Mesendoderm (in vitro differentiated cells): ENCODE measurements around the gene TSPAN6.

Experiments
- DNase-seq: peaks from one replicate; pipeline ENCODE4 v3.0.0; 2013
- H2AK5ac ChIP-seq: 2 replicates; pipeline ENCODE4 v1.6.1; 2013; ENCODE audit warnings: low read length, inconsistent platforms
- H2BK120ac ChIP-seq: 2 replicates; pipeline ENCODE4 v1.6.1; 2013; ENCODE audit warnings: low read depth, mild to moderate bottlenecking, low read length, moderate library complexity, mixed read lengths
- H2BK15ac ChIP-seq: replicated peaks from 2 replicates; pipeline ENCODE4 v1.6.1; 2013; ENCODE audit warnings: low read depth, mild to moderate bottlenecking, moderate library complexity
- H2BK5ac ChIP-seq: 2 replicates; pipeline ENCODE4 v1.6.1; 2013; ENCODE audit warnings: low read length, inconsistent platforms
- H3K18ac ChIP-seq: 2 replicates; pipeline ENCODE4 v1.6.1; 2013; ENCODE audit warnings: mild to moderate bottlenecking, low read length, mixed read lengths
- H3K23ac ChIP-seq: one replicate; pipeline ENCODE4 v1.6.1; 2013; ENCODE audit warnings: low read length
- H3K27ac ChIP-seq: 2 replicates; pipeline ENCODE4 v1.5.1; 2013; ENCODE audit warnings: low read depth, mild to moderate bottlenecking, inconsistent platforms, low read length, moderate library complexity
- H3K27me3 ChIP-seq: 2 replicates; pipeline ENCODE4 v1.6.1; 2013; ENCODE audit warnings: low read length, control low read depth, mild to moderate bottlenecking, inconsistent platforms; ENCODE audit not compliant: insufficient read depth, poor library complexity
- H3K36me3 ChIP-seq: 2 replicates; pipeline ENCODE4 v1.6.1; 2013; ENCODE audit warnings: low read length, inconsistent platforms; ENCODE audit not compliant: control insufficient read depth, insufficient read depth
- H3K4ac ChIP-seq: one replicate; pipeline ENCODE4 v1.6.1; 2013; ENCODE audit warnings: low read depth, mild to moderate bottlenecking, low read length, moderate library complexity
- H3K4me1 ChIP-seq: 2 replicates; pipeline ENCODE4 v1.6.1; 2013; ENCODE audit warnings: low read depth, low read length, inconsistent platforms; ENCODE audit not compliant: control insufficient read depth
- H3K4me2 ChIP-seq: 2 replicates; pipeline ENCODE4 v1.6.1; 2013; ENCODE audit warnings: low read length
- H3K4me3 ChIP-seq: 2 replicates; pipeline ENCODE4 v1.5.1; 2013; ENCODE audit warnings: mild to moderate bottlenecking, low read length
- H3K56ac ChIP-seq: one replicate; pipeline ENCODE4 v1.6.1; 2013; ENCODE audit warnings: low read length
- H3K79me1 ChIP-seq: 2 replicates; pipeline ENCODE4 v1.6.1; 2013; ENCODE audit warnings: low read length, inconsistent platforms
- H3K79me2 ChIP-seq: 2 replicates; pipeline ENCODE4 v1.6.1; 2013; ENCODE audit warnings: mild to moderate bottlenecking, low read length; ENCODE audit not compliant: control insufficient read depth, insufficient read depth
- H3K9ac ChIP-seq: 2 replicates; pipeline ENCODE4 v1.6.1; 2013; ENCODE audit warnings: low read length, inconsistent platforms
- H4K5ac ChIP-seq: one replicate; pipeline ENCODE4 v1.6.1; 2013; ENCODE audit warnings: low read length
- H4K8ac ChIP-seq: one replicate; pipeline ENCODE4 v1.6.1; 2013; ENCODE audit warnings: low read depth, mild to moderate bottlenecking, control low read depth, low read length, moderate library complexity
- WGBS: extraction: QIAGEN DNeasy Blood & Tissue Kit; methylation state at CpG from one replicate; pipeline ENCODE4 v1.1.7; 2013; ENCODE audit warnings: low lambda C conversion rate, missing lambda C conversion rate; ENCODE audit not compliant: insufficient coverage; ENCODE audit errors: extremely low coverage; 5-methylcytosine and 5-hydroxymethylcytosine counted together

The TSPAN6 gene

GRCh38 chrX:100645106-100645505, 8.5 kb upstream of the TSPAN6 start:
- no peak for DNase-seq
- Histone ChIP-seq H2AK5ac (no peak overlapping the region), H3K4me3 (no peak overlapping the region)

GRCh38 chrX:100643956-100644860, 7.6 kb upstream of the TSPAN6 start, which contains the start of gene SRPX2:
SRPX2 (plus strand) TSS chrX:100644199; CDS start chrX:100646323, 2,124 bp downstream.
- H3K23ac ChIP-seq: no peak within 1 kb of the TSS
- no peak within 1 kb of the TSS for H3K4ac ChIP-seq
- no peaks in the 10 kb centered on the region for H3K27me3 ChIP-seq
- no peak within 1 kb of the TSS for H2BK5ac ChIP-seq
- H3K4me2 ChIP-seq: no peak within 1 kb of the TSS
- no peak within 1 kb of the TSS for H4K5ac ChIP-seq
- H3K56ac ChIP-seq: no peak within 1 kb of the TSS
- H3K79me2 ChIP-seq: no peaks in the 10 kb centered on the region
- H3K36me3 ChIP-seq: no peaks in the 10 kb centered on the region
- H3K4me1 ChIP-seq: no peaks in the 10 kb centered on the region
- H2BK15ac ChIP-seq: no peak within 1 kb of the TSS
- H3K79me1 ChIP-seq: no peaks in the 10 kb centered on the region
- no peak within 1 kb of the TSS for H2BK120ac ChIP-seq
- H3K9ac ChIP-seq: no peak within 1 kb of the TSS
- no peak within 1 kb of the TSS for H3K18ac ChIP-seq
- H4K8ac ChIP-seq: no peak within 1 kb of the TSS
- WGBS: no CpG with 5 or more reads among the region's 11 CpGs
- H3K27ac ChIP-seq: no peak within 1 kb of the TSS
- DNase-seq: no peak
- no peak within 1 kb of the TSS for H3K4me3 ChIP-seq
- no peak within 1 kb of the TSS for H2AK5ac ChIP-seq

More at GRCh38 chrX:100645106-100645505, 8.5 kb upstream of the TSPAN6 start:
- Histone ChIP-seq H3K18ac (no peak overlapping the region), H2BK120ac (no peak overlapping the region), H3K56ac (no peak overlapping the region), H3K4ac (no peak overlapping the region), H2BK15ac (no peak overlapping the region), H3K4me1 (no peaks in the 10 kb centered on the region), H3K9ac (no peak overlapping the region), H3K36me3 (no peaks in the 10 kb centered on the region), H2BK5ac (no peak overlapping the region), H3K79me2 (no peaks in the 10 kb centered on the region), H4K8ac (no peak overlapping the region), H4K5ac (no peak overlapping the region), H3K27ac (no peak overlapping the region), H3K79me1 (no peaks in the 10 kb centered on the region), H3K27me3 (no peaks in the 10 kb centered on the region), H3K23ac (no peak overlapping the region), H3K4me2 (no peak overlapping the region)
- no CpG with 5 or more reads among the region's 4 CpGs for whole genome bisulfite sequencing

GRCh38 chrX:100643212-100643611, 6.6 kb upstream of the TSPAN6 start:
- Histone ChIP-seq H3K9ac (no peak overlapping the region), H3K27ac (no peak overlapping the region), H3K4me3 (no peak overlapping the region), H4K5ac (no peak overlapping the region), H3K23ac (no peak overlapping the region), H3K18ac (no peak overlapping the region), H3K4me2 (no peak overlapping the region), H3K79me1 (no peaks in the 10 kb centered on the region), H3K27me3 (no peaks in the 10 kb centered on the region), H3K4me1 (no peaks in the 10 kb centered on the region), H4K8ac (no peak overlapping the region), H3K79me2 (no peaks in the 10 kb centered on the region), H3K56ac (no peak overlapping the region), H2BK5ac (no peak overlapping the region), H2BK120ac (no peak overlapping the region), H3K4ac (no peak overlapping the region), H2AK5ac (no peak overlapping the region), H3K36me3 (no peaks in the 10 kb centered on the region), H2BK15ac (no peak overlapping the region)
- WGBS: no CpG with 5 or more reads among the region's 11 CpGs
- DNase-seq: no peak

GRCh38 chrX:100642290-100642689, 5.7 kb upstream of the TSPAN6 start:
- Histone ChIP-seq H4K8ac (no peak overlapping the region), H3K4me3 (no peak overlapping the region), H4K5ac (no peak overlapping the region), H3K23ac (no peak overlapping the region), H2BK5ac (no peak overlapping the region), H3K56ac (no peak overlapping the region), H2AK5ac (no peak overlapping the region), H3K27ac (no peak overlapping the region), H3K9ac (no peak overlapping the region), H3K4me2 (no peak overlapping the region), H3K4ac (no peak overlapping the region), H2BK120ac (no peak overlapping the region), H2BK15ac (no peak overlapping the region), H3K18ac (no peak overlapping the region), H3K27me3 (no peaks in the 10 kb centered on the region), H3K4me1 (no peaks in the 10 kb centered on the region), H3K36me3 (no peaks in the 10 kb centered on the region), H3K79me1 (no peaks in the 10 kb centered on the region), H3K79me2 (no peaks in the 10 kb centered on the region)
- 100% methylated on average over 1 of the region's 3 CpGs for WGBS
- peak; percentile 77 for DNase-seq

- no peaks in the 10 kb centered on the region for H3K79me1 ChIP-seq
- H4K8ac ChIP-seq: no peak overlapping the region
- H3K27ac ChIP-seq: peak overlapping the region; percentile 49
- no peaks in the 10 kb centered on the region for H3K79me2 ChIP-seq
- H3K9ac ChIP-seq: peak overlapping the region; percentile 79
- no CpG with 5 or more reads among the region's 8 CpGs for WGBS
- H3K4me3 ChIP-seq: peak overlapping the region; percentile 72
- H4K5ac ChIP-seq: no peak overlapping the region
- H2BK15ac ChIP-seq: no peak overlapping the region
- no peaks in the 10 kb centered on the region for H3K4me1 ChIP-seq
- peak overlapping the region; percentile 82 for H3K56ac ChIP-seq
- H3K4me2 ChIP-seq: peak overlapping the region; percentile 48
- DNase-seq: no peak
- H2BK5ac ChIP-seq: no peak overlapping the region
- no peak overlapping the region for H2AK5ac ChIP-seq
- no peaks in the 10 kb centered on the region for H3K36me3 ChIP-seq
- H3K4ac ChIP-seq: peak overlapping the region; percentile 37
- no peaks in the 10 kb centered on the region for H3K27me3 ChIP-seq
- no peak overlapping the region for H2BK120ac ChIP-seq
- H3K23ac ChIP-seq: no peak overlapping the region
- H3K18ac ChIP-seq: peak overlapping the region; percentile 97
These were observed 651 bp downstream of the TSPAN6 start for GRCh38 chrX:100635989-100636320.
